ENCODE data around the gene PRG2.

PRG2 gene

DNA sequence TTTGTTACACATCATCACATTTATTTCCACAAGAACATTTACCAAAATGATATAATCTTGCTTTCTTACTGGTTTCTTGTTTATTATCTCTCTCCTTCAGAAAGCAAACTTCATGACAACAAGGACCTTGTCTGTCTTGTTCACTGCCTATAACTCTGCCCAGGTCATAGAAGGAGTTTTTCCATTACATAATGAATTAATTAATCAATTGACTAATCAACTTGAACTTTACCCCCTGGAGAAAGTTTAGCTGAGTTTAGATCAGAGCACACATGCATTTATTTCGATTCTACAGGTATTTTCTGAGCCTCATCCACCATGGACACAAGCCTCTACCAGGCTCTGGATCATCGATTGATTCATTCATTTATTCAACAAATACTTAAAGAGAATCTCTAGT is 6.3 kb upstream of the PRG2 start:
- DNase-seq (ENCODE audit: low spot score) = no peak

GRCh38 chr11:57395905-57396623 is 5.6 kb upstream of the PRG2 start:
- no peak for DNase-seq (ENCODE audit: low spot score)

DNA sequence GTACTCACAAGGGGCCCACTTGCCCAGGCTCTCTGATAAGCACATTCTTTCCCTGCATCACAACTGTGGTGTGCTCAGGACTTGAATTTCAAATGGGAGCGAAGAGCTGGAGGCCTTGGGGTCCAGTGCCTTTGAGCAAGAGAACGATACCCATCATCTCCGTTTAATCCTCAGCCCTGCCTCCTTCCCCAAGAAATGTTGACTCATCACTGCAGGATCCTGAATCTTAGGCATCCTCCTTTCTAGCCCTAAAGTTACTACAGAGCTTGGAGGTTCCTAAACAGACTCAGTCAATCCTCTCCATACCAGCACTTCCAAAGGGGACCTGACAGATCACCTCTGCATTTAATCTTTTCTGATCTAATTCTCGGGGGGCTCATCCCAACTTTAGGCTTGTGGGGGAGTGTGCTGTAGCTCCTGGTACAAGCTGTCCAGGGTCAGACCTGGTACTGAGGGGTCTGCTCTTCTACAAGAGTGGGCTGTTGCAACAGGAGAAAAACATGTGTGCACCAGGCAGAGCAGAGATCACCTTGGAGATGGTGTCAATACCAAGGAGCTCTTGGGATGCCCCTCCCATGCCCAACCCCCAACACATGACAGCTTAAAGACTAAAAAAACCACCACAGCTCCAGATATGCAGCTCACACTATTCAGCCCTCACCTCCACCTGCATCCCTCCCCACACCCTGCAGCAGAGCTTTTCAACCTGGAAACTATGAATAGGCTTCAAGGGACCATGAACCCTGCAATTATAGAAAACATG is 3.9 kb upstream of the PRG2 start:
- no peak for DNase-seq (ENCODE audit: low spot score)

GRCh38 chr11:57392763-57393105 is 2.3 kb upstream of the PRG2 start:
- no peak for DNase-seq (ENCODE audit: low spot score)

- DNase-seq (ENCODE audit: low spot score) = no peak
Measured at GRCh38 chr11:57392066-57392762, 1.8 kb upstream of the PRG2 start.

GRCh38 chr11:57391539-57391938 is 1.1 kb upstream of the PRG2 start:
- DNase-seq (ENCODE audit: low spot score) = no peak

GRCh38 chr11:57391111-57391510 is 661 bp upstream of the PRG2 start:
- DNase-seq (ENCODE audit: low spot score) = no peak

DNA sequence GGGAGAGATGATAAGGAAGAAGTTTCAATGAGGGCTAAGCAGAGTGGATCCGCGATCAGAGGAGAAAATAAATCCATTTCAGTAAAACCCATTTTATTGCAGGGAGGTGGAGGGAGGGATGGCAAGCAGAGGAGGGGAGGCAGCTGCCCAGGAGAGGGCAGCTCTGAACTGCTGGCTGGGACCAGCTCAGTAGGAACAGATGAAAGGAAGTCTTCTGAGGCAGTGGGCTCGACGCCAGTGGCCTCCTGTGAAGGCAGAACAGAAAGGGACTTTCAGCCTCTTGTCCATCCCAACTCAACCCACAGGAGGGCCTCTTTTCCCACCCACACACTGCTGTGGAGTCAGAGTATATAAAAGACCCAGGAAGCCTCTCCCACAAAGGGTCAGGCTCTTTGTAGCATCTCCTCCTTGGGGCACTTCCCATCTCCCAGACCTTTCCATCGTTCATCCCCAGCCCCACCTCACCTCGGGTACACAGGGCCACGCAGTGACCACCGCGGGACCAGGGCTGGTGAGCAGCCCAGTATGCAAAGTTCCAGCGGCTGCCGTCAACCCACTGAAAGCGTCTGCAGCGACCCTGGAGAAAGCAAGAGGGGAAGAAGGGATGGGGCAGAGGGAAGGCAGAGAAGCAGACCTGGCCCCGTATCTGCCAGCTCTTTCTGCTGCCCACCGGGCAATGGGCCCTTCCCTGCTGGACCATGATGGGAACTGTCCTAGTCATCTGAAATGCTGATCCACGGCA is 3.0 kb downstream of the PRG2 start:
- DNase-seq (ENCODE audit: low spot score) = no peak

DNA sequence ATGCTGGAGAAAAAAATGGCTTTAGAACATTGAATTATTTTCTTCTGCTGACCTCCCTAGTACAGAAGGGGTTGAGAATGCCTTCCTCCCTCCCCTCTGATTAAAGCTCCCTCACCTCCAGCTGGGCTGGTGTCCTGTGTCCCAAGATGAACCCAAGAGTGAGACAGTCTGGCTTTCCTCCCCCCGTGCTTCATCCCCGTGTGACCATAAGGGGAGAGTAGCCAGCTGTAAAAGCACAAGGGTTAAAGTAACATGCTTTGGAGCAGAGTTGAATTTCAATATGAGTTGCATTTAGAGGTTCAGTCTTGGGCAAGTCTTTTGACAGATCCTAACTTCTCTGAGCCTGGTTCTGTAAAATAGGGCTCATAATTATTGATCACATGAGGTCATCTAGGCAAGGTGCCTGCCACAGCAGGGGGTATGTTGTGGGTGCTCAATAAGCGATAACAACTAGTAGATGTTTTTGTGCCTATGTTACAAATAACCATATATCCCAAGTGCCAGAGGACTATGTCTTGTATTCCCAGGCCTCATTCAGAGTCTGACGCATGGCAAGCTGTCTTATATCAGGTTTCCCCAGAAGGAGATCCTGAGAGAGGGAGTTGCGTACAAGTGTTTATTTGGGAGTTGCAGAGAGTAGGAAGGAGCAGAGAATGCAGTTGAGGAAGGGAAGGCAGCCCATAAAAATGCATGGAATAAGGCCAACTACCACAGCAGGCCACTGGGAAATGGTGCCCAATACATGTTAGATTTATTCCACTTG is 4.1 kb downstream of the PRG2 start:
- DNase-seq (ENCODE audit: low spot score) = no peak

DNA sequence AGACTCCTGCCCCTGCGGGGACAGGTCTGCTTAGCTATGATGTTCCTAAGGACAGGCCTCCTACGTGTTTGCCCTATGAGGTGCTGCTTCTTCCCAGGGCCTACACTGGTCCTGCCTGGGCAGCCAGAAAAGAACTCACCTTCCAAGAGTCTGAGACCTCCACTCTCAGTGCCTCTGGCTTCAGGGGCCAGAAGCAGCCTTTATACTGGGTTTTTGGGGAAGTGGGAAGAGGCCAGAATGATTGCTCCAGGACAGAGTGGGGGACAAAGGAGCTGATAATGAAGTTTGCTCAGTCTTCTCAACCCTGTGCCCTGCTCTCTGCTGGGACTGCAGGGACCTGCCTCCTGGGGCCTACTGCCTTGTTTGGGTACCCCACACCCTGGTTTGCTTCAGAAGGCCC is 9.5 kb downstream of the PRG2 start, which contains the start of gene PRG3:
Gene PRG3, minus strand, starts transcription at position 176 of the 400 bp plus-strand sequence. CDS start 442 bp downstream, outside the sequence.
- DNase-seq (ENCODE audit: low spot score) = no peak

DNA sequence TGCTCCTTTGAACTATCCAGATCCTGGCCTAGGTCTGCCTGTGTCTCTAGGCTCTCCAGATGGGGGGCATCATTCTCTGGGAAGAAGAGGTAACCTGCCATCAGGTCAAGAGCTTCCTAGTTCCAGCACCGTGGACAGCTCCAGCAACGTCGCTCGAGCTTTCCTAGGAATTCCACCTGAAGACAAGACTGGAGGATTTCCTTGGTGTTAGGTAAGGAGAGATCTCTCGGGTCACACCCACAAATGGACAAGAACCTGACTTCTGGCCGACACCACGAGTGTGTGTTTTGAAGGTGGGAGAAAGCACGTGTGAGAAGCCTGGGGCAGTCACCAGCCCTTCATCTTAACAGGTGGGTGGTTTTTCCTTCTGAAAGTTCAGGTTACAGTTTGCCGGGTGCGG is 10.7 kb downstream of the PRG2 start:
- no peak for DNase-seq (ENCODE audit: low spot score)

DNA sequence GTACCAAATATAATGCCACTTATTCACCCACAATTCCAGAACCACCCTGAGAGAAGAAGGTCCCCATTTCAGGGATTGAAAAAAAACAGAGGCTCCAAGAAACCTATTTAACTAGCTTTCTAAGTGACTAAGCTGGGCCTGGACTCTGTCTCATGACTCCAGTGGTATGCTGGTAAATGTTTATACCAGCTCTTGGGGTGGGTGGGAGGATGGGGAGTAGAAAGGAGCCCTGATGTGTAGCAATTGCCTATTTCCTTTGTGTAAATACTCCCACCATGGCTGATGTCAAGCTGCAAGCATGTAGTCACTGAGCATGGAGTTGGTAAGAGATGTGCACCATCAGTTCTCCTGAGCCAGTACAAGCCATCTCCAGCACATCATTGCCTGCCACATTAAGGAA is 12.3 kb downstream of the PRG2 start:
- no peak for DNase-seq (ENCODE audit: low spot score)

GRCh38 chr11:57377107-57377506 is 13.3 kb downstream of the PRG2 start:
- DNase-seq (ENCODE audit: low spot score) = no peak

DNA sequence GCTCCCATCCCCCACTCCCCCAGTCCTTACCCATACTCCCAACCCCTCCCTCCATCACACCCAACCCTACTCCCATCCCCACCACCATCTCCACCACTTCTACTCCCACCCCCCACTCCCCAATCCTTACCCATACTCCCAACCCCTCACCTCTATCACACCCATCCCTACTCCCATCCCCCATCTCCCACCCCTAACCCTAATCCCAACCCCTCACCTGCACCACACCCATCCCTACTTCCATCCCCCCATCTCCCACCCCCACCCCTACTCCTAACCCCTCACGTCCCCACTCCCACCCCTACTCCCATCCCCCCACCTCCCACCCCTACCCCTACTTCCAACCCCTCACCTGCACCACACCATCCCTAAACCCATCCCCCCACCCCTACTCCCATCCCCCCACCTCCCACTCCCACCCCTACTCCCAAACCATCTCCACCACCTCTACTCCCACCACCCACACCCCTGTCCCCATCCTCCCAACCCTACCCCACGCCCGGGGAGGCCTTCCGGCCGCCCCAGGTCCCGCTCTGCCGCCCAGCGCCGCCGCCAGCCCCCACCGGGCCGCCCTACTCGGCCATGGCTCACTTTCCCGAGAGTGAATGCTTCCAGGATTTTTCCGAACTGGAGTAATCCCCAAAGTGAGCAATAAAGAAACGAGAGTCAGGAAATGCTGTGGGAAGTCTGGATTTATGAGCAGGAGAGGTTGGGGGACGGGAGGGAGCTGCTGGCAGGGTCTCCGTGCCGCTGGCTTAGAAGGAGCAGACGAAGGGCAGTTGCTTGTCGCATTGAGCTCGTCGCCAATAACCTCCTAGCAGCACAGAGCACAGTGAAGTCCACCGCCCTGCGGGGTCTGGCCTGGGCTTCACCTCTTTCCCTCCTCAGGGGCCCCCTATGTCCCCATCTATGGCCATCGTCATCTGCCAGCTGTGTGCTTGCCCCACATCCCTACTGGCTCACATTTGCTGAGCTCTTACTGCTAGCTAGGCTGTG is 14.1 kb downstream of the PRG2 start:
- no peak for DNase-seq (ENCODE audit: low spot score)

DNA sequence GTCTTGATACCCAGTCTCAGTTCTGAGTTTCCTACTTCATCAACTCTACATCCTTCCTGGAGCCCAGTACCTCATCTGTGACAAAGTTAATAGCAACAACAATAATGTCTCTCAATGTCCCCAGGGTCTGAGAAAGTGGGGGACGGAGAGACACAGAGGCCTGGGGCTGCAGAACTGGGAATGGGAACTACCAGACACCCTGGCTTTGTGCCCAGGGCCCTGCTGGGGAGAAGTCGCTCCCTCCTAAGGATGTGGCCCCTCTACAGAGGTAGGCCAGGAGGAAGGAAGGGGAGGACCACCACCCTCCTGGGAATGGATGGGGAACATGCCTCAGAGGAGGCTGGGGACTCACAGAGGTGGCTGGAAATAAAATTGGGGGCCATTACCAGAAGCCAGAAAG is 15.0 kb downstream of the PRG2 start:
- no peak for DNase-seq (ENCODE audit: low spot score)

- no peak for DNase-seq (ENCODE audit: low spot score)
Measured at GRCh38 chr11:57374966-57375365, 15.5 kb downstream of the PRG2 start.

- DNase-seq (ENCODE audit: low spot score) = no peak
Measured at GRCh38 chr11:57373146-57373545, 17.3 kb downstream of the PRG2 start.

GRCh38 chr11:57370941-57371340 is 19.5 kb downstream of the PRG2 start:
- no peak for DNase-seq (ENCODE audit: low spot score)

- DNase-seq (ENCODE audit: low spot score) = no peak
Measured at GRCh38 chr11:57370251-57370650, 20.2 kb downstream of the PRG2 start.

GRCh38 chr11:57368845-57369232 is 21.6 kb downstream of the PRG2 start:
- DNase-seq (ENCODE audit: low spot score) = no peak
